SK-N-MC (cell line): ENCODE measurements around the gene SMIM24.

Experiments used
- EZH2 ChIP-seq: fragments of 200-600 bp; sonication (generic); IDR thresholded peaks from one replicate; pipeline ENCODE4 v1.6.1; 2017; ENCODE audit warnings: antibody characterized with exemption
- FOXP2 ChIP-seq: optimal IDR thresholded peaks from 2 replicates; pipeline ENCODE3; 2011; ENCODE audit warnings: mild to moderate bottlenecking, moderate library complexity; ENCODE audit not compliant: insufficient read depth; ENCODE audit errors: extremely low read length, control extremely low read depth
- POLR2AphosphoS5 ChIP-seq: IDR thresholded peaks from 2 replicates; pipeline ENCODE4 v1.6.1; 2012; ENCODE audit warnings: mild to moderate bottlenecking, low read depth, low read length, borderline replicate concordance

DNA sequence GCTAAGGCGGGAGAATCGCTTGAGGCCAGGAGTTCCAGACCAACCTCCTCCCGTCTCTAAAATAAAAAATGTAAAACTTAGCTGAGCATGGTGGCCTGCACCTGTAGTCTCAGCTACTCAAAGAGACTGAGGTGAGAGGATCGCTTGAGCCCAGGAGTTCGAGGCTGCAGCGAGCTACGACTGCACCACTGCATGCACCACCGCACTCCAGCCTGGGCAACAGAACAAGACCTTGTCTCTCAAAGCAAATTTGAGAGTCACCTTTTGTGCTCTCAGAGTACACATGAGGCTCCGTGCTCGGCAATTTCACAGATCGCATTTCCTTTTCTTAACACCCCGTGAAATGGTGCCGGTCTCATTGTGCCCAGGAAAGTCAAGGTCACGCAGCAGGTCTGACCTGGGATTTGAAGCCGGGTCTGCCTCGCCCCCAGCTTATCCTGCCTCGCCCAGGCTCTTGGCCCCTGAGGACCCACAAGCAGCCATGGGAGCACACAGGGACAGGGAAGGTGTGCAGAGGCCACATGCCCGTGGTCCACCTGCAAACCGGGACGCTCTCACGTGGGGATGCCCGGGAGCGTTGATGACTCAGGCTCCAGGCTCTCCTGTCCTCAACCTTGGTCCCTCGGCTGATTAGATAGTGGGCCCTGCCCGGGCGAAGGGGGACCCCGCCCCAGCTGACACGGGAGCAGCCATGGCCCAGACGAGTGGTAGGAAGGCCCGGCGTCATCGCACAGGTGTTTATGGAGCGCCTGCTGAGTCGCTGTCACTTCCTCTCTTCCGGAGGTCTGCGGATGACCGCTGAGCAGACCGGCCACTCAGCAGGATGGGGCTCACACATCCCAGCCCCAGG, 1.1 kb upstream of the SMIM24 start:
- TF ChIP-seq EZH2 (no peak), POLR2AphosphoS5 (no peak), FOXP2 (no peak)
